ENCODE results near the gene KCNC4. TPM values are rescaled to one million over a fixed set of nuclear protein-coding genes. Genes with fewer than 3 reads are reported as not detected.

KCNC4 gene
- total RNA-seq, 3 donors from 2014 or later: 3.8 to 12.6 (median 5.2) TPM

GRCh38 chr1:110223581-110223980, 13.5 kb downstream of the KCNC4 start:
- intact Hi-C loops (cut with DNase I; ENCODE audit: low total_unique reads): no loop called here
- no peak for DNase-seq (ENCODE audit: low spot score in 2 of 2)
- no peak for TF ChIP-seq CTCF (IDR thresholded peaks at IDR 0.05)
- TF ChIP-seq POLR2AphosphoS5 (IDR thresholded peaks at IDR 0.05): no peak
- TF ChIP-seq POLR2A (IDR thresholded peaks at IDR 0.05): no peak
- H3K27ac ChIP-seq: no peak overlapping the region
- no peaks in the 10 kb centered on the region for H3K36me3 ChIP-seq
- no peaks in the 10 kb centered on the region for H3K9me3 ChIP-seq
- no peak overlapping the region for H3K4me3 ChIP-seq
- no peaks in the 10 kb centered on the region for H3K27me3 ChIP-seq
- peaks cover 2 to 5% of the 10 kb centered on the region in 2 donors for H3K4me1 ChIP-seq

GRCh38 chr1:110224240-110224995, 14.3 kb downstream of the KCNC4 start:
- Histone ChIP-seq H3K9me3 (no peaks in the 10 kb centered on the region), H3K27me3 (no peaks in the 10 kb centered on the region), H3K27ac (no peak overlapping the region), H3K36me3 (no peaks in the 10 kb centered on the region), H3K4me3 (no peak overlapping the region), H3K4me1 (peaks cover 2 to 5% of the 10 kb centered on the region in 2 donors)
- intact Hi-C loops (cut with DNase I; ENCODE audit: low total_unique reads): no loop called here
- no peak for DNase-seq (ENCODE audit: low spot score in 2 of 2)
- no peak for TF ChIP-seq POLR2A (IDR thresholded peaks at IDR 0.05)
- no peak for TF ChIP-seq CTCF (IDR thresholded peaks at IDR 0.05)
- TF ChIP-seq POLR2AphosphoS5 (IDR thresholded peaks at IDR 0.05): no peak

GRCh38 chr1:110225212-110225611, 15.1 kb downstream of the KCNC4 start:
- H3K4me1 ChIP-seq: peaks cover 2 to 5% of the 10 kb centered on the region in 2 donors
- no peak overlapping the region for H3K4me3 ChIP-seq
- intact Hi-C loops (cut with DNase I; ENCODE audit: low total_unique reads): no loop called here
- H3K9me3 ChIP-seq: no peaks in the 10 kb centered on the region
- TF ChIP-seq POLR2A (IDR thresholded peaks at IDR 0.05) (no peak), POLR2AphosphoS5 (IDR thresholded peaks at IDR 0.05) (no peak), CTCF (IDR thresholded peaks at IDR 0.05) (no peak)
- H3K27me3 ChIP-seq: no peaks in the 10 kb centered on the region
- no peak overlapping the region for H3K27ac ChIP-seq
- no peaks in the 10 kb centered on the region for H3K36me3 ChIP-seq
- DNase-seq (ENCODE audit: low spot score in 2 of 2): no peak

GRCh38 chr1:110225756-110226404, 15.8 kb downstream of the KCNC4 start:
- no peak for DNase-seq (ENCODE audit: low spot score in 2 of 2)
- Histone ChIP-seq H3K9me3 (no peaks in the 10 kb centered on the region), H3K36me3 (no peaks in the 10 kb centered on the region), H3K27me3 (no peaks in the 10 kb centered on the region), H3K4me1 (peaks cover 2 to 5% of the 10 kb centered on the region in 2 donors), H3K27ac (no peak overlapping the region), H3K4me3 (no peak overlapping the region)
- intact Hi-C loops (cut with DNase I; ENCODE audit: low total_unique reads): no loop called here
- no peak for TF ChIP-seq CTCF (IDR thresholded peaks at IDR 0.05)
- TF ChIP-seq POLR2AphosphoS5 (IDR thresholded peaks at IDR 0.05): no peak
- no peak for TF ChIP-seq POLR2A (IDR thresholded peaks at IDR 0.05)

- DNase-seq (ENCODE audit: low spot score in 2 of 2): no peak
- Histone ChIP-seq H3K9me3 (no peaks in the 10 kb centered on the region), H3K27me3 (no peaks in the 10 kb centered on the region), H3K4me1 (peaks cover 2 to 5% of the 10 kb centered on the region in 2 donors), H3K4me3 (no peak overlapping the region), H3K36me3 (no peaks in the 10 kb centered on the region), H3K27ac (peak overlapping the region; percentile 79 to 88)
- TF ChIP-seq CTCF (IDR thresholded peaks at IDR 0.05): no peak
- no peak for TF ChIP-seq POLR2AphosphoS5 (IDR thresholded peaks at IDR 0.05)
- TF ChIP-seq POLR2A (IDR thresholded peaks at IDR 0.05): no peak
- intact Hi-C loops (cut with DNase I; ENCODE audit: low total_unique reads): no loop called here
These were observed 17.7 kb downstream of the KCNC4 start for GRCh38 chr1:110227774-110228173.
